GM18526 (cell line): ENCODE results near the gene LRP4.

Source experiments
- POLR2A ChIP-seq: IDR thresholded peaks from 3 replicates; pipeline ENCODE4 v1.6.1; 2011; ENCODE audit not compliant: insufficient read length; ENCODE audit errors: extremely low read depth

LRP4 gene

GRCh38 chr11:46936138-46937110 lies 18.1 kb upstream of the LRP4 start, which contains the start of gene CSTPP1:
TSS of gene CSTPP1 (plus strand) at chr11:46936761. CDS start at chr11:46936806, 45 bp downstream.
- TF ChIP-seq POLR2A: peak; percentile 42

DNA sequence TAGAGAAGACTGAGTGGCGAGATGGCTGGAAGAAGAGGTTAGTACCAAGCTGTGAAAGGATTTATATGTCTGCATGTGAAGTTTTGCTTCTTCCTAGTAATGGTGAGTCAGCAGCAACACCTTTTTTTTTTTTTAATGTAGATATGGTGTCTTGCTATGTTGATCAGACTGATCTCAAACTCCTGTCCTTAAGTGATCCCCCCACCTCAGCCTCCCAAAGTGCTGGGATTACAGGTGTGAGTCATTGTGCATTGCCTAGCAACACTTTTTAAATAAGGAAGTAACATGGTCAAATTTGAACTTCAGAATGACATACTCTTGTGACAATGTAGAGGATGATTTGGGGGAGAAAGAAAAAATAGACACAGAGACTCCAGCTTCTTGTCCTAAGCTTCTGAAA lies 11.7 kb upstream of the LRP4 start:
- no peak for TF ChIP-seq POLR2A

DNA sequence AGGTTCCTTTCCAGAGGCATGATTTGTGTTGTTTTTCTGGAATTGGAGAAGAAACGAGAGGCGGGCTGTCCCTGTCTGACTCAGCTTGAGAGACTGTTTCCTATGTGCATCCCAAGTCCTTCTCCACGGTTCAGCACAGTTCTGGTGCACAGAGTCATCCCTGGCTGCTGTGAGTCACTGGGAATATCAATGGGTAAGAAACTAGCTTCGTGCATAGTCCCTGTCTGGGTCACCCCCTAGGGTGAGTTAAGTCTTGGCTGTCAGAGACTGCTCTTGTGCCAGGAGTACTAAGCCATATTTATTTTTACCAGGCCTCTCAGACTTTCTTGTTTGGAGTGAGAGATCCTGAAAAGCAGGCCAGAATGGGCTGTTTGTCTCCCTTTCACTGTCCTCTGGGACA lies 2.4 kb upstream of the LRP4 start:
- TF ChIP-seq POLR2A: no peak

GRCh38 chr11:46918788-46919513 lies 601 bp upstream of the LRP4 start:
- TF ChIP-seq POLR2A: no peak

DNA sequence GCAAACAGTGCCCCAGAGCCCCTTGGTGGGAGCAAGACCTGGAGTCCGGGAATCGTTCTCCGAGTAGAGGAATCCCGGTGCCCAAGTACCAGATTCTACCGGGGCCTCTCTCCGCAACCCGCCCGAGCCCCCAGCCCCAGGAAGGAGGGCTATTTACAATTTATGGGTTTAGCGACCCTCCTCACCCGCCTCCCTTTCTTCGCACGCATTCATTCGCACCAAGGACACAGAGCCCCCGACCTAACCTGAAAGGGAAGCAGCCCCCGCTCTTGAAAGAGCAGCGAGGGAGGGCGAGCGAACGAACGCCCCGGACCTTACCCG lies 628 bp downstream of the LRP4 start:
- no peak for TF ChIP-seq POLR2A

DNA sequence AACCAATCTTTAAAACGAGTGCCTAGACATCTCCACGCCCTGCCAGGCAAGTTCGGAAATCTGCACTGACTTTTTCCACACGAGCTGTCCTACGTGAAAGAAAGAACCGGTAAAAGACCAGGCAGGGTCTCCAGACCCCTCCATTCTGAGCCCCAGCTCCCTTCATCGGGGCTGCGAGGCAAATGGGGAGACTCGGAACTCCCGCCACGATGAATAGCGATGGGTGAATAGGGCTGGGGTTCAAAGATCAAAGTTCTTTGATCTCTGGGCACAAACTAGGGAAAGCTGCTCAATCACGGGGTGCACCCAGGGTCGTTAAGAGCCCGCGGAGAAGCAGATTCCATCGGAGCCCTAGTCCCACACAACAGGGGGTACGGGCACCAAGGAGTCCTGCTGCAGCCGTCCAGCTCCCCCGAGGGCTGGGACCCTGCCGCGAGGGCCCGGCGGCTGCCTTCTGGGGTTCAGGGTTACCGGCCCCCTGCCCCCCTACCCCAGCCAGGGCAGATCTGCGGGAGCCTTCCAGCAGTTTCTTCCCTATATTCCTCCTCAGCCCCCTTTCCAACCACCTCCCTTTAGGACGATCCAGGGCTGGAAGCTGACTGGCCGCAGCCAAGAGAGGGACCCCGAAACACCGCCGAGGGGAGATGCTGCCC lies 1.1 kb downstream of the LRP4 start:
- no peak for TF ChIP-seq POLR2A

DNA sequence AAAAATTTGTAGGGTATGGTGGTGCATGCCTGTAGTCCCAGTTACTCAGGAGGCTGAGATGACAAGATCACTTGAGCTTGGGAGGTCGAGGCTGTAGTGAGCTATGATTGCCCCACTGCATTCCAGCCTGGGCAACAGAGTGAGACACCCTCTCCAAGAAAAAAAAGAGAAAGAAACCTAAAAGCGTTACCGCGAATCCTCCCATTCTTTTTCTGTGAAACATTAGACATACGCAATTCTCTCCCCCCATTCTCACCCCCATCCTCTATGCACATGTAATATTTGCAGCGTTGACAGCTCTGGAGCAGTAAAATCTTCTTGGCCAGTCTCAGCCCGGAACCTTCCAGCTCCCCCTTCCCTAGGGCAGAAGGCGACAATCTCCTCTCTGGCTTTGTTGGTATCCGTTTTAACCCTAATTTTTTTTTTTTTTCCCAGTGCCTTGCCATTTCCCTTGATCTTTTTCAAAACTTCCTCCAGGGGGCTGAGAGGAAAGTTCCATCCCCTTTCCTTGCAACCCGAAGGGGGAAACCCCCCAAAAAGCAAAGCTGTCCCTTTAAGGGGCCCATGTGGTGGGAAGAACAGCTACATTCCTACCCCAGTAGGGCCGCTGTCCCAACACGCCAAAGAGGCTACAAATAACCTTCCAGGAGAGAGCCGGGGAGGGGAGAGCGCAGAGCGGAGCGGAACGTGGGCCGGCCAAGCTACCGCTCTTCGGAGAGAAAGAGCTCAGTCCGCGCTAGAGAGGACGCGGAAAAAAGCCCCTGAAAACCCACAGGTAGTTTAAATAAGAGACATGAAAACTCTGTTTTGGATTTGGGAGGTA lies 1.9 kb downstream of the LRP4 start:
- no peak for TF ChIP-seq POLR2A

DNA sequence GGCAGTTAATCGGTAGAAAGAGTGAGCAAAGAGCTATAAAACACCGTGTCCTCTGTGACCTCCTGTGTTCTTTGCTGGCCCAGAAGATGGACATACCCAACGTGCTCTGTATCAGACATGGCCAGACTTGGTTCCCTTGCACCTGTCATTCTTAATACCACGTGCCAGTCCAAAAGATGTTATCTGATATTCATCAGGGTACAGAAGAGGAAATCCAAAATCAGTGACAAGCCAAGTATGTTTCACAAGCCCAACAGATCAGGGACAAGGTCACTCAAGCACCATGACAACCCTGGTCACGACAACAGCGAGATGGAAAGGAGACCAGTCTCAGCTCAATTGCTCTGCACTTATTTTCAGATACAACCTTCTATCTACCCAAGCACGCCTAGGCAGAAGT lies 3.4 kb downstream of the LRP4 start:
- TF ChIP-seq POLR2A: no peak

DNA sequence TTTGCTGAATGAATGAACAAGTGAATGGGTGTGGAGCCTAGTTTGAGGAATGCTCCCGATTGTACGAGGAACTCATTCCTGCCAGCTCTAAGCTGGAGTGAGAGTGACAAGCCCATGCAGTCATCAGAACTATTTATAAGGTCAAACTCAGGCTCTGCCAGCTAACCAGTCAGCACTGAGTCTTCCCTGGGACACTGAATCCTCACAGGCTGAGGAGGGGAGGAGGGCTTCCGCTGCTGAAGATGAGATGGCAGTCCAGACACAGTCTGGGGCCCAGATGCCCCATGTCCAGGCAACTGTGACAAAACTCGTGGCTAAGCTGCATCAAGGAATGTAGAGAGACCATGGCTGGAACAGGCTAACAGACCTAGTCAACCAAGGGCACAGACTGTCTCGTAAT lies 4.0 kb downstream of the LRP4 start:
- TF ChIP-seq POLR2A: no peak

GRCh38 chr11:46913484-46913883 lies 4.9 kb downstream of the LRP4 start:
- no peak for TF ChIP-seq POLR2A

GRCh38 chr11:46912526-46913150 lies 5.7 kb downstream of the LRP4 start:
- no peak for TF ChIP-seq POLR2A

- no peak for TF ChIP-seq POLR2A
These were observed 10.7 kb downstream of the LRP4 start for GRCh38 chr11:46907606-46908005.

DNA sequence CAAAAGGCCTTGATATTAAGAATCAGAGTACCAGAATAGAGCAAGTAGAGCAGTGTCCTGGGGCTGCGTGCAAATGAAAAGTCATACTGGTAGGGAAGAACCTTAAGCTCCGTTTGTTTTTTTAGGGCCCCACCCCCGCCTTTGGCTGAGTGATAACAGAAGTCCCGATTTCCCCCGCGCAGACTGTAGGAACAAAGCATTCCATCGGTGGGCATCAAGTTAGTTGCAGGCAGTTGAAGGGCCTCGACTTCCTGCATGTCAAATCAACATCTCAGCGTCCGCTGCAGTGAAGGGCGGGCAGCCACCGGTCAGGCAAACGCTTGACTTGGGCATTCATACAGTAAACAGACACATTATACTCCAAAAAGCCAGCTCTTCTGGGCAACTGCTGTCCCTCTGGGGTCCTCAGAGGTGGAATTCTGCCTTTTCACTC lies 11.7 kb downstream of the LRP4 start:
- no peak for TF ChIP-seq POLR2A

GRCh38 chr11:46905806-46906205 lies 12.5 kb downstream of the LRP4 start:
- no peak for TF ChIP-seq POLR2A

DNA sequence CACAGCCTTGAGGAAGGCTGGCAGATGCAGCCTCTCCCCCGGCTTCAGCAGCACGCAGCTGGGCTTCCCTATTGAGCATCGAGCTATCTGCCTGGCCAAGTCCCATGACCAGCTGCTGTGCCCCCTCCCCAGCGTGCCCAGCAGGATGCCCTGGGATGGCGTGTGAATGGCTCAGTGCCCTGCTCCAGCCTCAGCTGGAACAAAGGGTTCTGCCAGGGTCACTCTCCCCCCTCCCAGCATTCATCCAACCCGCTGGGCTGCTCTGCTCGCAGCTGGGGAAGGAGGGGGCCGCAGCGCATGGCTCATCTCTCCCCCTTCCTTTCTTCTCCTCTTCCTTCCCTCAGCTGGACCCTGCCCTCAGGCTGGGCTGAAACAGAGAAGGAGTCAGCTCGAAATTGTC lies 14.5 kb downstream of the LRP4 start:
- TF ChIP-seq POLR2A: no peak

DNA sequence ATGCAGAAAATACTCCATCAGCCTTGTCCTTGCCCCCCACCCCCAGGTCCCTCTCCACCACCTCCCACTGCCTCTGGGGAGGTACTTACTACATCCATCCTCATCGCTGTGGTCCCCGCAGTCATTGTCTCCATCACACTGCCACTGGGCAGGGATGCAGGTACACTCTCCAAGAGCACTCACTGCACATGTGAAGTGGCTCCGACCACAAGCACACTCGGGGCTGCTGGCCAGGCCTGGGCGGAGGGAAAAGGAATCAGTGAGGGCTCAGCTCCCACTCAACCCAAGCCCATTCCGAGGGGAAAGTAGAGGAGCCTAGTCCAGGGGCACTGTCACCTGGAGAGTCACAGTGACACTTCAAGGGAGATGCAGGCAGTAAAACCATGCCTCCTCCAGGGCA lies 15.7 kb downstream of the LRP4 start:
- no peak for TF ChIP-seq POLR2A
